HG02763 (cell line): Measurements from ENCODE around the gene PDE11A.

Source experiments
- ATAC-seq: cut with Tn5 transposase; IDR thresholded peaks from one replicate; pipeline ENCODE4 v1.9.1; 2021; ENCODE audit warnings: mild to moderate bottlenecking, moderate library complexity; ENCODE audit not compliant: unreplicated experiment

Gene PDE11A

GRCh38 chr2:177611310-177611886 is 461.2 kb downstream of the PDE11A start:
- ATAC-seq, result no peak

GRCh38 chr2:177610813-177611212 is 461.8 kb downstream of the PDE11A start:
- no peak for ATAC-seq

GRCh38 chr2:177606636-177607035 is 465.9 kb downstream of the PDE11A start:
- ATAC-seq, result no peak

- no peak for ATAC-seq
Observed at GRCh38 chr2:177604271-177605065, 468.1 kb downstream of the PDE11A start.

GRCh38 chr2:177603768-177604167 is 468.8 kb downstream of the PDE11A start:
- no peak for ATAC-seq

- no peak for ATAC-seq
Observed at GRCh38 chr2:177603181-177603580, 469.4 kb downstream of the PDE11A start.

- no peak for ATAC-seq
Observed at GRCh38 chr2:177602611-177603164, 469.9 kb downstream of the PDE11A start.

GRCh38 chr2:177600917-177601316 is 471.7 kb downstream of the PDE11A start:
- no peak for ATAC-seq

- no peak for ATAC-seq
Observed at GRCh38 chr2:177599956-177600355, 472.6 kb downstream of the PDE11A start.

- ATAC-seq, result no peak
Observed at GRCh38 chr2:177599139-177599688, 473.4 kb downstream of the PDE11A start.

- ATAC-seq, result no peak
Observed at GRCh38 chr2:177598326-177599138, 474.0 kb downstream of the PDE11A start.

GRCh38 chr2:177597759-177598158 is 474.8 kb downstream of the PDE11A start:
- no peak for ATAC-seq

- no peak for ATAC-seq
Observed at GRCh38 chr2:177596866-177597265, 475.7 kb downstream of the PDE11A start.

GRCh38 chr2:177595126-177595845 is 477.3 kb downstream of the PDE11A start:
- no peak for ATAC-seq

- no peak for ATAC-seq
Observed at GRCh38 chr2:177593402-177593801, 479.2 kb downstream of the PDE11A start.

GRCh38 chr2:177592945-177593344 is 479.6 kb downstream of the PDE11A start:
- ATAC-seq, result no peak

GRCh38 chr2:177592397-177592796 is 480.2 kb downstream of the PDE11A start:
- ATAC-seq, result no peak

- ATAC-seq, result no peak
Observed at GRCh38 chr2:177589186-177589585, 483.4 kb downstream of the PDE11A start.

GRCh38 chr2:177588671-177589070 is 483.9 kb downstream of the PDE11A start:
- ATAC-seq, result no peak

GRCh38 chr2:177587371-177587770 is 485.2 kb downstream of the PDE11A start:
- ATAC-seq, result no peak
